SU-DHL-6 (cell line): Measurements from ENCODE around the gene KCNA2.
A peak's percentile ranks its signal among the peaks of the same experiment; 100 is the strongest.

Experiments
- CTCF ChIP-seq: fragments of 200-600 bp; sonication (generic); IDR thresholded peaks from one replicate; pipeline ENCODE4 v1.5.1; 2017; ENCODE audit warnings: antibody characterized with exemption, mild to moderate bottlenecking, low read length, moderate library complexity; ENCODE audit not compliant: insufficient read depth, poor library complexity, severe bottlenecking
- EZH2phosphoT487 ChIP-seq: fragments of 200-600 bp; sonication (generic), shearing (Covaris generic); conservative IDR thresholded peaks from 2 replicates; pipeline ENCODE4 v1.6.1; 2018; ENCODE audit warnings: mild to moderate bottlenecking, antibody characterized with exemption, low read length, moderate library complexity, mixed read lengths

- TF ChIP-seq CTCF (peak; percentile 34), EZH2phosphoT487 (no peak)
Observed at GRCh38 chr1:110554871-110555801, 51.0 kb downstream of the KCNA2 start.
